GM21737 (cell line): ENCODE measurements around the gene P2RX1.

Source experiments
- ATAC-seq: cut with Tn5 transposase; IDR thresholded peaks from one replicate; pipeline ENCODE4 v1.9.1; 2021; ENCODE audit warnings: mild to moderate bottlenecking, moderate library complexity; ENCODE audit not compliant: unreplicated experiment

P2RX1 gene

DNA sequence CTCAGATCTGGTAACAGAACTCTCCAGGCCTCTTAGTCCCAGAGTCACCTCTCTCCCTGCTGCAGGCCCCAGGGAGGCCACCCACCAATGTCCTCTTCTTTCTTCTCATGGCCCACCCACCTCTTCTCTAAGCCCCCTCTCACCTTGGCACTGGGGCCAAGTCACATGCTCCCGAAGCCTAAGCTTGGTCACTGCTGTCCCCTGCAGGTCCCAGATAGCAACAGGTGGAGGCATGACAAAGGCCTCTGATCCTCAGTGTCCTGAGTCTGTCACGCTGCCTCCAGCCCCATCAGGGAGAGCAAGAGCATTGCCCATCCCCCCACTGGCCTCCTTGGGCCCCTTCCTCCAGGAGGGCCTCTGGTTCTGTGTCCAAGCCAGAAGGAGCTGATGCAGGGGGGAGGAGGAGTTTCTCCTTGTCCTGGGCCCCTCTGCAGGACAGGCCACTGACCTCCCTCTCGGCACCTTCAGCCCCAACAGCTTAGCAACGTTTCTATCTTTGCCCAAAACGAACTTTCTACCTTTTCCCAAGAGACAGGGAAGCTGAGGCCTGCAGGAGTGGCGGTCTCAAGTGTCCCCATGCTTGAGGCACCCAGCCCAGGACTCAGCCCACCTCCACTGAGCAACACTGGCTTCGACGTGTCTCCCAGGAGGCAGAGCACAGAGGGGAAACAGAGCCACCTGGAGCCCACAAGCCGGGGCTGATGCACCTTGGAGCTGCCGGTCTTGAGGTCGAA lies 8.6 kb downstream of the P2RX1 start:
- no peak for ATAC-seq

DNA sequence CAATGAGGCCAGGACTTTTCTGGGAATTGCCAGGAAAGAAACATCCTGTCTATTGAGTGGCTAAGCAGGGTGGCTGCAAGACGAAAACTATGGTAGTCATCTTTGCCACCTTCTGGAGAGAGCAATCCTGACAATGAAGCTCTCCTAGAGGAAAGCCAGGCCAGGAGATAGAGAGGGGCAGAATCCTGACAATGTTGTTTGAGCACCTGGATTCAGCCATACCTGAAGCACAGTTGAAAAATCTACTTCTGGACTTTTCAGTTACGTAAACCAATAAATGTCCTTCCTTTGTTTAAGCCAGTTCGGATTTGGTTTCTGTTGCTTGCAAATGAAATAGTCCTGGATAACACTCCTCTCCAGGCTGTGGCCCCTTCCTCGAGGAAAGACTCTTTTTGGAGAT lies 9.4 kb downstream of the P2RX1 start:
- ATAC-seq, result no peak

DNA sequence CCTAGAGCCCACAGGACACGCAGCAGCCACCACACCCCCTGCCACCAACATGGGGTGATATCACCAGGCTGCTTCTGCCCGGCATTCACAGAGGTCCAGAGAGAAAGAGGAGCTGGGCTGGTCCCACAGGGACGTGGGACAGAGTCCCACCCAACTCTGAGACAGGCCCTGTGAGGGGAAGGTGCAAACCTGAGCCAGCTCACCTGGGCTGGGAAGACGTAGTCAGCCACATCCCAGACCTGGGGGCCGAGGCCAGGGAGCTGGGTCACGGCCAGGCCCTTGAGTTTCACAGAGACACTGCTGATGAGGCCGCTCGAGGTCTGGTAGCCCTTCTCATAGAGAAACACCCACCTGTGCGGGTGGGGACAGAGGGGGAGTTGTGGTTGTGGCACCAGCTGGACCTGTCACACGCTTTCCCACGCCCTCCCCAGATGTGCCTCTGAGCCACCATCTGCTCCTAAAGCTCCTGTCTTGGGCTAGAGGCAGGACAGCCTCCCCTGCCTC lies 11.2 kb downstream of the P2RX1 start:
- ATAC-seq, result no peak

DNA sequence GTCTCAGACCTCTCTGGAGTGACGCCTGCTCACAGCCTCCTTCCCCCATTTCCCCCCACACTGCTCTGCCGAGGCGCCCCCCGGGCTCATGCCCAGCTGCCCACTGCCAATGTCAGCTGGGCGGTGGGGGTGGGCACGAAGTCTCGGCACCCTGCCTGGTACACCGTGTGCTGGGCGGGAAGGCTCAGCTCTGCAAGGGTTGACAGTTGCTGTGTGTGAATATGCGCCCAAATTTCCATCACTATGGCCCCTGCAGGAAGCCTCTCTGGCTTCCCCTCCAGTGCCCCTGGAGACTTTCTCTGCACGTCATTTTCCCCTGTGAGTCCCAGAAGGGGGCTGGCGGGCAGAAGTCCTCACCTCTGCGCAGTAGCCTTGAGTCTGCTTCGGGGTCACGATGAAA lies 11.8 kb downstream of the P2RX1 start:
- ATAC-seq, result no peak

DNA sequence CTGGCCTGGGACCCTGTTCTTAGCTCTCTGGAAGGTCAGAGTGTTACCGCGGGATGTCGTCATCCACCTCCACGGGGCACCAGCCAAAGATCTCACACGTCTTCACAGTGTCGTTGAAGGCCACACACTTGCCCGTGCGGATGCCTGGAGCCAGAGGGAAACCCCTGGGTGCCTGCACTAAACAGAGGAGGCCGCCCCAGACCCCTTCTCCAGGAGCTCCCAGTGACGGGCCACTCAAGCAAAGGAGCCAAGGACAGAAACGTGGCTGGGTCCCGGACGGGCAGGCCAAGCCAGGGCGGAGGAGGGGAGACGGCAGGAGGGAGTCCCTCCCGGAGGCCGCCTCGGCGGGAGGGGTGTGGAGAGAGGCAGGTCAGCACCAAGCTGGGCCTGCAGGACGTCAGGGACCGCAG lies 12.4 kb downstream of the P2RX1 start:
- no peak for ATAC-seq

DNA sequence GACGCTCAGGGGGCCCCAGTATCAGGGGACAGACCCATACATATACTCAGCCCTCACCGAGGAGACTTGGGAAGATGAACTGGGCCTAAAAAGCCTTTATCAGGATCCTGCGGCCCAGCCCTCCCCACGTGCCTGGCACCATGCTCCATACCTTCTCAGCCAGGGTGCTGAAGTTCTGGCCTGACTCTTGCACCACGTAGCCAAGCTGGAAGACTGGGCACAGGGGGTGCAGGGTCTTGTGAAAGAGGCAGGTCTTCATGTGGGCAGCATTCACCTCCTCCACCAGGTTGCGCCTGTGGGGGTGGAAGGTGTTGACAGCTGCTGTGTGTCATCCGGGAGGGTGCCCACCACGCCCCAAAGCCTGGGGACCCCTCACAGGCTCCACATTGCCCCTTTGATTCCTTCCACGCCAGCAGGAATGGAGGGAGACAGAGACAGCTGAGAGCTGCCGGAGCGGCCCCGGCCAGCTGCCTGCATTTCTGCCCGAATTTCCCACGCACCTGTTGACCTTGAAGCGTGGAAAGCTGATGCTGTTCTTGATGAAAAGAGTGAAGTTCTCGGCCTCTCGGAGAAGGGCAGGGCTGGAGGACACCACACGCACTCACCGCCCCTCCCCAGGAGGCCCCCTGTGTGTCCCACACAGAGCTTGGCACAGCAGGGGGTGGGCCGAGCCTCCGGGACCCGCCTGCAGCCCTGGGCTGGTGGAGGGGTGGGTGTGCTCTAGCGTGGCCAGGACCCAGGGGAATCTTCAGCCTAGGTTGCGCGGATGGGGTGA lies 13.0 kb downstream of the P2RX1 start:
- no peak for ATAC-seq

DNA sequence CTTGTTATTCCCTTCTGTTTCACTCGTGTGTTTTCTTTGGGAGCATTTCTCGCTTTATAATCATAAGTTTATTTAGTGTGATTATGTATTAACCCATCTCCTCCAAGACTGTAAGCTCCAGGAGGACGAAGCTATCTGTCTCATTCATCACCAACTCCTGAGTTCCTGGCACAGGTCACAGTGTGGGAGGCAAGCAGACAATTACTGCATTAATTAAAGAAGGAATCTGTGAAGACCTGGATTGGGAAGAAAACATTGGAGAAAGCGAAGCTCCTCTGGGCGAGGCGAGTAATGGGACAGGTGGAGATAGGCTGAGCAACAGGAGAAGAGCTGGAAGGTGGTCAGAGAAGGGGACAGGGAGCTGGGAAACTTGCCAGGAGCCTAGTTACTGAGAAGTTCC lies 15.6 kb downstream of the P2RX1 start:
- no peak for ATAC-seq

DNA sequence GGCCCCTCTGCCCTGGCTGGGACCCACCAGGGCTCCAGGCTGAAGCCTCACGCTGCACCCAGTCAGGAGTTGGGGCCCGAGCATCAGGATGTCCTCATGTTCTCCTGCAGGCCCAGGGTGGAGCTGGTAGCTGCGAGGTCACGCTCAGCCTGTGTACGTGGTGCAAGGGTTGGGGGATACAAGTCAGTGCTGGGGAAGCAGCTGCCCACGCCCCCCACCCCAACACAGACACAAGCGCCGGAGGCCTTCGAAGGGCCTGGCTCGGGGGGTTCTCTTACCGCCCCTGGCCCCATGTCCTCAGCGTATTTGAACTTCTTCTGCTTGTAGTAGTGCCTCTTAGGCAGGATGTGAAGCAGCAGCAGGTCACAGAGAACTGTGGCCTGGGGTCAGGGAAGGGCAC lies 18.5 kb downstream of the P2RX1 start:
- no peak for ATAC-seq

DNA sequence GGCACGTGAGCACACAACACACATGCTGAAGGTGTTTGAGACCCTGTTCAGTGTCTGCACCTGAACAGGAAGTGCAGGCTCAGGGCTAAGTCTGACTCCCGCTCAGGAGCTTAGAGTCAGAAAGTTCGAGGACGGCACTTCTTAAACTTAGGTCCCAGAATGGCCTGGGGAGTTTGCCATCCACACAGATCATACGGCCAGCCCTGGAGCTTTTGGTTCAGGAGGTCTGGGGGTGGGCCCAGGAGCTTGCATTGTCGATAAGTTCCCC lies 19.4 kb downstream of the P2RX1 start:
- ATAC-seq, result no peak

DNA sequence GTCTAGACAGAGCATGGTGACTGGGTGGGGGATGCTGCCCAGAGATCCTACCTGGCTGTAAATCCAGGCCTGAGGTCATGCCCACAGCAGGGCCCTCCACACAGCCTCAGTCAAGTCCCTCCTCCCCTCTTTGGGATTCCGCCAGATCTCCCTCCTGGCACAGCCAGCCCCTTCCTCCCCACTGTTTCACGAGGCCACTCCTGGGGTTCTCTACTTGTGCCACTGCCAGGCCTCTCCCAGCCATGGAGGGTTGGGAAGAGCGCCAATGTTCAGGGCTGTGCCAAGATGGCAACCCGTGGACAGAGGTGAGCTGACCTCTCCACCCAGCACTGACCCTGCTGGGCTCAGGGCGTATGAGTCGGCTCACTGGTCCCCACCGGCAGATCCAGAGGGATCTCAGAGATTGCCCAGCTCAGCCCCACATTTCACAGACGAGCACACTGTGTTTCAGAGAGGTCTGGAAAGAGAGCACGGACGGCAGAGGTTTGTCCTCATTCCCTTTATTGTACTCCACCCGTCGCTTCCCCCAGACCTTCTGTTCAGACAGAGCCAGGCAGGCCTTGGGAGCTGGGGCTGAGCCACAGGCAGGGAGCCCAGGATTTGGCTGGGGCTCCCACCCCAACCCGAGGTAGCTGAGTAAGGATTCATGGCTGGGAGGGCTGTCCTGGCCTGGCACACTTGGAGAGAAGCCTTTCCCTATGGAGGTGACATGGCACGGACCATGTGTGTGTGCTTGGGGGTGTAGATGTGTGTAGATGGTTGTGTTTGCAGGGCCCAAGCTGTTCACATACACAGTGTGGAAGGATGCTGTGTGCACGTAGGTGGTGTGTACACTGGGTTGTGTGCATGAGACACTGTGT lies 19.9 kb downstream of the P2RX1 start:
- no peak for ATAC-seq

DNA sequence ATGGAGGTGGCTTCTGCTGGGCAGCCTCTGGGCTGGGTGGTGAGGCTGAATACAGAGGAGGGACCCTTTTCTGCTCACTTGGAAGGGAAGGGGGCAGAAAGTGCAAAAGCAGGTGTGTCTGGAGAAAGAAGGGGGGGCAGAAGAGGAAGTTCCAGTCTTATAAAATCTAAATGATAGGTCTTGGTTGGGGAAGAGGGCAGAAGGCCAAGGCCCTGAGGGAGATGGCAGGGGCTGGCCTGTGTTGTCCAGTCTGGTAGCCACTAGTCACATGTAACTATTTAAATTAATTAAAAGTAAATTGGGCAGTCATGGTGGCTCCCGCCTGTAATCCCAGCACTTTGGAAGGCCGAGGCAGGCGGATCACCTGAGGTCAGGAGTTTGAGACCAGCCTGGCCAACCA lies 20.9 kb downstream of the P2RX1 start:
- no peak for ATAC-seq

DNA sequence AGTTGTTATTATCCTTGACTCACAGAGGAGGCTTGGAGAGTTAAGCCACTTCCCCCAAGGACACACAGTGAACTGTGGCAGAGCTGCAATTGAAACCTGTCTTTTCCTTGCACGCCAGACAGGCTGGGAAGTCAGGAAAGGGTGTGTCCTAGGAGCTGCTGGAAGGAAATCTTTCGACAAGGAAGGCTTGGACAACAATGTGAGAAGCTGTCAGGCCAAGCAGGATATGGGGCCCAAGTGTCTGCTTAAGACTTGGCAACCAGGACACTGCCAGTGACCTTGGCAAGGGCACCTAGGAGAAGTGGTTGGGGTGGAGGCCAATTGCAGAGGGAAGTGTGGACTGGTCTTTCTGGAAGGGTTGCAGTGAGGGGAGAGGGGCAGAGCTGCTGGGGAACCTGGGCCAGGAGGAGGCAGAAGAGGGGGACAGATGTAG lies 21.3 kb downstream of the P2RX1 start:
- ATAC-seq, result no peak

DNA sequence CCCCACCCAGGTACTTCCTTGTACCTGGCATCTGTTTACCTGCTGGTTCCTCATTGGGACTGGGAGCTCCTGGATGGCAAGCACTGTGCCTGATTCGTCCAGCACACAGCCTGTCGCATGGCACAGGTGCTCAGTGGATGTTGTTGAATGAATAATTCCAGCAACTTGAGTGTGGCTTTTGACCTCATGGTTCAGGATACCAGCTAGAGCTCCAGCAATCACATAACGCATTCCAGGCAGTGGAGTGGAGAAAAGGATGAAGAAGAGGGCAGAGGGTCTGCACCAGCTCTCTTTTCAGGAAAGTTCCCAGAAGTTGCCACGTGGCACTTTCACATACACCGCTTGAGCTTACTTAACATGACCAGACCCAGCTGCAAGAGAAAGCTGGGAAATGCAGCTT lies 22.1 kb downstream of the P2RX1 start:
- ATAC-seq, result no peak

DNA sequence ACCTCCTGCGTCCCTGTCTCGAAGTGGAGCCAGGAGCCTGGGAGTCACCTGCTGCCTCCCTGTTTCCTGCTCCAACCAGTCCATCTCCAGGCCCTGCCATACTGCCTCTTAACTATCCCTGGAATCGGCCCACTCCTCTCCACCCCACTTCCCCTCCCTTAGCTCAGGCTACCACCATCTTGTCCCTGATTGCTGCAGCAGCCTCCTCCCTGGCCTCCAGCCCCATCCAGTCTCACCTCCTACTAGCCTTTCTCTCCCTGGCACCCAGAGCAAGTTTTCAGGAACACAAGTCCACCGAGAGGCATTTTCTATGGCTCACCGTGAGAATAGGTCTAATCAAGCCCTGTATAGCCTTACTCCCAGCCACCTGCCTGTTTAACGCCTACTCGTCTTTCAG lies 22.5 kb downstream of the P2RX1 start:
- no peak for ATAC-seq

DNA sequence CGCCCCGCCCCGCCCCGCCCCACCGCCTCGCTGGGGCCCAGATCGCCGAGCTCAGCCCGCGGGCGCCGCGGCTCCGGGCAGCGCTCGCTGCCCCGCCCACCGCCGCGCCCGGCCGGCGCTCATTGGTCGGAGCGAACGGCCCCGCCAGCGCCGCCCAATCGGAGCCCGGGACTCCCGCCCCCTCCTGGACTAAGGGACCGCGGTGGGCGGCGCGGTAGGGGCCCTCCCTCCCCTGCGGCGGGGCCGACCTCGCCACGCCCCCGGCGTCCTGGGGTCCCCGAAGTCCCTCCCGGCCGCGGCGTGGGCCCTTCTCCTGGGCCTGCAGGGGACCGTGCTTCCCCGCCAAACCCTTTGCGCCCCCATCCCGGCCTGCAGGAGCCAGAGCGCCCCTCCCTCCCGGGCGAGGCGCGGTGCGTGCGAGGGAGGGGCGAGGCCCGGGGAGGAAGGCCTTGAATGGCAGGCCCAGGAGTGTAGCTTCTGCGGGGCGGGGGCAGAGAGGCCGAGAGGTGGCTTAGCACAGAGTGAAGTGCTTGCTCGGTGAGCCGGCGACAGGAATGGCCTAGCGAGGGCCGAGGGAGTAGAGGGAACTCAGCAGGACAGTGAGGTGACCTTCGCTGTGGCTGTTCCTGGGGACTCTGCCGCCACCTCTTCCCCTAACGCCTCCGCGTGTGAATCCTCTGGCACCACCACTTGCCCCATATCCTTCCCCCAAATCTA lies 23.1 kb downstream of the P2RX1 start, which contains the start of gene CAMKK1:
CAMKK1 (minus strand) TSS at position 51 of the 717 bp plus-strand sequence. CDS start 7,366 bp downstream, outside the sequence.
- peak; percentile 80 for ATAC-seq

DNA sequence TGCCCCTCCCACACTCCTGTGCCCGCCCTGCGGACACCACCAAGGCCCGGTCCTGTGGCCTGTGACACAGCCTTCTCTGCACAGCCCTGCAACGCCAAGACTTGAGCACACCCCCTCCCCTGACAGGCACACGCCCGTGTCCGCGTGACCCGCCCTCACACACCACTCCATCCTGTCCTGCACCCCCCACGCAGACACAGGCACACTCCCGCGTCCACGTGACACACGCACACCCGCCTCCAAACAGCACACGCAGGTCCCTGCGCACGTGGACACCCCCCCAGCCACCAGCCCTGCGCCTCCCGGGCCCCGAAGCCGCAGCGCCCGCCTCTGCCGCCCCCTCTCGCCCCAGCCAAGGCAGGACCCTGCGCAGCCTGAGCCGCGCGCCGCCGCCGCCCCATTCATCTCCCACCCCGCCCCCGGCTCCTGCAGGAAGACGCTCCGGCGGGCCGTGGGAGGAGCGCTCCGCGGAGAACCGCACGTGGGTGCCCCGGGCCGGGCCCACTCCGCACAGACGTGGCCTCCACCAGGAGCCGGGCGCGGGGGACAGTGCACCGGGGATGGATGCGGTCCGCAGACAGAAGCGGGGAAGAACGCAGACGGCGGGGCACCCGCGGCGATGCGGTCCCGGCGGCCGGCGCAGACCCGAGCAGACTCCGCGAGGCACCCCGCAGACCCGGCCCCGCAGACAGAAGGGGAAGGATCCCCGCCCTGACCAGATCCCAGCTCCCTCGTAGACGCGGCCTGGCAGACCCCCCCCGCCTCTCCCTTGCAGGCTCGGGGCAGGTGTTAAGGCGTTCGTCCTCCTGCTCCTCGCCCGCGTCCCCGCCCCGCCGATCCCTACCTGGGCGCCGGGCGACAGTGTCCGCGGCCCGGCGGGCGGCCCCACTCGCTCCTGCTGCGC lies 23.9 kb downstream of the P2RX1 start:
- peak; percentile 11 for ATAC-seq

DNA sequence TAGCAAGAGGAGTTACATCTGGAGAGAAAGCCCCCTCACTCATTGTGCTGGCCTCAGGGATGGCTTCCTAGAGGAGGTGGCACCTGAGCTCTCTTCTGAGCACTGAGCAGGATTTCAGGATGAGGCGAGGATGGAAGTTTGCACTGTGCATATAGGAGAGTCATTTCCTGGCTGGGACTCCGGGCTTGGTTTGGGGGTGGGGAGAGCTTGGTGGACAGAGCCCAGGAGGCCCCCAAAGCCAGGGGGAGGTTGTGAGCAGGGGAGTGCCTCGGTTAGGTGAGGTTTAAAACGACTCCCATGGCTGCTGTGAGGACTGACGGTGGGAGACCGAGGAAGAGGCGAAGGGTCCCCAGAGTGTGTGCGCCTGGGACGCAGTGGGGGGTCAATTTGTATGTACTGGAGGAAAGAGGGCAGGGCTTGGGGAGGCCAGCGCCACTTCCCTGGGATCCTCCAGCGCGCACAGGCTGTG lies 24.6 kb downstream of the P2RX1 start:
- no peak for ATAC-seq

DNA sequence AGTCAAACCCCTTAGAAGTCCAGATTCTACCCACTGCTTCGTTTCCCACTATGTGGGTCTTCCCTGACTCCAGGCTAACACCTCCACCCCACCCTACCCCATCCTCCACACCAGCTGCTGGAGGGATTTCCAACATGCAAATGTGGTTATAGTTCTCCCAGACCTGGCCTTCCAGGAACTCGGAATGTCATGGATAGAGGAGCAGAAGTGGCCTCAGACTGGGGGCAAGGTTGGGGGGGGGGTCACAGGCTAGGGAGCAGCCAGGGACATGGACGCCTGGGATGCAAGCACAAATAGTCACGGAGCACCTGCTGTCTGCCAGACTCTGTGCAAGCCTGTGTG lies 25.4 kb downstream of the P2RX1 start:
- no peak for ATAC-seq

DNA sequence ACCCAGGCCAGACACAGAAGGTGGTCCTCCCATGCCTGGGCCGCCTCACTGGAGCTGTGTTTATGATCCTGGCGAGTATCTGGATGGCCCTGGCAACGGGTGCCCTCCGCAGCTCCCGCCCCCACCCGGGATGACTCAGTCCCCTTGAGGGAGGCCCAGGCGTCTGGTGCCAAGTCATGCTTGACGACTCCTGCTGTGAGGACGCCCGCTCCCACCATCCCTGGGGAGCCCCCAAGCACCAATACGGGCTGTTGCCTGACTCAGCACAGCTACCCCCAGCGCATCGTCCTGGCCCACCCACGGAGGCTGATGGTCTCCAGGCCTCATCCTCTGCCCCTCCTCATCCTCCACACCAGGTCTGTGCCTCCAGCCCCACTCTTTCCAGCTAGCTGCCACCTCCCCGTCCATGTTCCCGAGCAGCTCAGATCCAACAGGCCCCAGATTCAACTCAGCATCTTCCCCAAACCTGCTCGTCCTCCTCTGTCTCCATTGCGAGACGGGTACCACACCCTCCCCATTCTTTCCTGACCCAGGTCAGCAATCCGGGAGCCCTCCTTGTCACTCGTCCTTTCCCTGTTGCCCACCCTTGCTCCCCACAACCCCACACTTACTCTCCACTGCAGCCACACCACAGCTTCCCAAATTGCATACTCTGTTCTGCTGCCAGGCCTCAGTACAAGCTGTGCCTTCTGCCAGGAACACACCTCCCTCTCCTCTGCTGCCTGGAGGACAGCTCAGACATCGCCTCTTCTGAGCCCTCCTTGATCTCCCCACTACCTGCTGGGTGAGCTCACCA lies 26.0 kb downstream of the P2RX1 start:
- ATAC-seq, result no peak
